NCI-H774 (cell line): ENCODE data around the gene CEP20.
"Not testable (repeated sequence)": the region's sequence is repeated elsewhere in the genome, so short reads cannot be mapped to it uniquely, and the experiment has no call there.

Source experiments
- DNase-seq: peaks from one replicate; lab custom pipeline; 2025; lab: John Stamatoyannopoulos, UW

Gene CEP20

DNA sequence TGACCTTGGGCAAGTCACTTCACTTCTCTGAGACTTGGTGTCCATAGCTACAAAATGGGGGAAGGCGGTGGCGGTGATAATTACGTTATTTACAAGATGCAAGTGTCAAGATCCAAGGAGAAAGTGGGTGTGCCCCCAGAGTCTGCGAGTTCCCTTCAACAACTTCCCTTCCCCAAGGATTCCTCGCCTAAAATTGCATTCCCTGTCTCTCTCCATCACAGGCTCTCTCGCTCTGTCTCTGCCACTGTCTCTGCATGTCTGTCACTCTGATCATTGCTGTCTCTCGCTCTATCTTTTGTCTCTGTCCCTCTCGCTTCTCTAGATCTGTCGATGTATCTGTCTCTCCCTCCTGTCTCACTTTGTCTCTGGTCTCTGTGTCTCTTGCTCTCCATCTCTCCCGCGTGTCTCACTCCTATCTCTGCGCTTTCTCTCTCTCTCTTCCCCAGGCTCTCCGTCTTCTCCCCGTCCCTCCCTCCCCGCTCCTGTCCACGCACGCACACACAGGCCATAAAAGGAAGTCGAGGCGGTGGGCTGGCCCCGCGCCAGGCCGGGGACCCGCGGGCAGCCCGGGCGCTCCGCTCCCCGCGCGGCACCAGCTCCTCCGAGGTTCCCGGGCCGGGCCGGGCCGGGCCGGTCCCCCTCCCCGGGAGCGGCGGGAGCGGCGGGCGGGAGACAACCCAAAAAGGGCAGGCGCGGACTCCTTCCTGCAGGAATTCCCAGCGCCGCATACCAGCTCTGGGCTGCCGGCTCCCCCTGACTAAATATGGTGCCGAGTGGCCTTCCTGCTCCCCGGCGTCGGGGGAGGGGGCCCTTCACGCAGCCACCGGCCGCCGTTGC lies 30.5 kb downstream of the CEP20 start:
- DNase-seq, result no peak

DNA sequence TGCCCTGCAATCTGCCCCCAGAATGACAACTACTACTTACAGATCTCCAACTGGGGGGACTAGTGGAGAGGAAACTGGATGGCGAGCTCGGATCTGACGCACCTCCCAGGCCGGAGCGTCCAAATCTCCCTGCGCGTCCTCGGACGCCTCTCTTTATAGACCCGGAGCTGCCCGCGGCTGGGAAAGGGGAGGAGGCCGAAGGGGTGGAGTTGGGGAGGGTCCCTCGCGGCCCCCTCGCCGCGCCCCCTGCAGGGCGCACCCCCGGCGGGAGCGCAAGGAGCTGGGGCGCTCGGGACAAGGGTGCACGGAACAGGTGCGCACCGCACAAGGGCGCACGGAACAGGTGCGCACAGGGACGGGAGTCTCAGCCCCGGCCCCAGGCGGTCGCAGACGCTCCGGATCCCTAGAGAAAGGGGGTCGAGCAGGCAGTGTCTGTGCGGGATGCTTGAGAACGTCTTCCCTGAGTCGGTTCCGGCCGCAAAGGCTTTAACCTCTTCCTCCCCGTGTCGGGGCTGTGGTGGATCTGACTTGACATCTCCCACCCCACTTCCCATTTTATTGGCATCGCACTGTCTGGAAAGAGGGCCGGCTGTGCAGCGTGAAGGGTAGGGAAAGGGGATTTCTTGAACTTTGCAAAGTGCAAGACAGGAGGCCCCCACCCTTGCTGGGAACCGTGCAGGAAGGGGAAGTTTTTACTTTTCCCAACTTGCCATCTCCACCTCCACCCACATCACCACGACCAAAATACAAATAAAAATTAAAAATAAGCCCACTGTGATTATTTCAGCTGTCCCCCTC lies 31.3 kb downstream of the CEP20 start, which contains the start of gene MYH11:
Gene MYH11 (minus strand): TSS at position 128 of the 798 bp plus-strand sequence. CDS start 18,776 bp downstream, outside the sequence.
- no peak for DNase-seq

DNA sequence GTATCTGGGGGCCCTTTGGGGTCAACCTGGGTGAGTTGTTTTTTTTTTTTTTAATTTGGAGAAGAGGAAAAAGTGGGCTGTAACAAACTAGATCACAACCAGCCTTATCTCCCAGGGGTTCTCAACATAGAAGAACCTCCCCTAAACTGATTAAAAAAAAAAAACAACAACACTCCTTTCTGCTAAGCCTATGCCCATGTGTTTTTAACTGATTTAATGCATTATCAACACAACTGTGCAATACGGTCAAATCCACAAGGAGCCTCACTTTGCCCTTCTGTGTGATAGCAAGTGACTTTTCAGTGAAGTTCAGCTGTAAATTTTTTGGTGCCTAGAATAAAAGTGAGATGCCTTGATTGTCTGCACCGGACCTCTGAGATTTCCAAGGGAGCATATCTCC lies 32.2 kb downstream of the CEP20 start:
- DNase-seq, result no peak

DNA sequence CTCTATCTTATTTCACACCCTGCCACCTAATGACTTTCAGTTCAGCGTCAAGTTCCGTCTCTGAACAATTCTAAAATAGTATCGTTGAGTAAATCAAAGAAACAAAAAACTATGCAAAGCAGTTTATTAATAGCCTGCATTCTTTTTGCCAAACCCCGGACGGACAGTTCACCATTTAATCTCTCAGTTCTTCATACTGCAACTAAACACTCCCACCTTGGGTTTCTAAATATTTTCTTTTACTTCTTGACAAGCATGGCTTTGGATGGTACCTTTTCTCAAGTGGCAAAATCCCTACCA lies 32.7 kb downstream of the CEP20 start:
- DNase-seq, result no peak

DNA sequence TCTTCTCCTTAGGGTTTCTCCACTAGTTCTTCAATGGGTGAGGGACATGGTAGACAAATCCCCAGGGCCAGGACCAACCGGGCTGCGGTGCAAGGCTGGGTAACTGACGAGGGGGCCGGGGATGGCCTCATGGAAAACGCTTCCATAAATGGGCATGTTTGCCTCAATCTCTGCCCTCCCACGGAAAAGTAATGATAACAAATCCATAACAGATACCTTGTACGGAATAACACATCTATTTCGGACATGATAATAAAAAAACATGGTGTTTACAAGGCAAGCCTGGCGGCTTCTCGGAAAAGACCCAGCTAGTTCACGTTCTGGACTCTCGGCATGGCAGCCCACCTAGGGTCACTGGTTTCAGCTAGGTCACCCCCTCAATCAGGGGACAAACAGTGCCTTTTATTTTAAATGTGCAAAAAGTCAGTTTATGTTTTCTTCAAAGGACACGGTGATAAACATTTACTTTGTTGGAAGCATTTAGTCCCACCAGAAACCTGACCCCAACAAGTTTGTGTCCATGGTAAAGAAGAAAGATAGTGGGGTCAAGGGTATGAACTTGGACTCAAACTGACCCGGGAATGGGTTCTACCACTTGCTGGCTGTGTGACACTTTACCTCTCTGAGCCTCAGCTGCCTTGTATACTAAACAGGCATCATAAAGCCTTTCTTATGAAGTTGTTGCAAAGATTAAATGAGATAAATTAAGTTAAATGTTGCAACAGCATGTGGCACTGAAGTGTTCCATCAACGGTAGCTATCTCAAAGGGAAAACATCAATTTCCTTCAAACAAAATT lies 33.3 kb downstream of the CEP20 start:
- DNase-seq, result no peak

DNA sequence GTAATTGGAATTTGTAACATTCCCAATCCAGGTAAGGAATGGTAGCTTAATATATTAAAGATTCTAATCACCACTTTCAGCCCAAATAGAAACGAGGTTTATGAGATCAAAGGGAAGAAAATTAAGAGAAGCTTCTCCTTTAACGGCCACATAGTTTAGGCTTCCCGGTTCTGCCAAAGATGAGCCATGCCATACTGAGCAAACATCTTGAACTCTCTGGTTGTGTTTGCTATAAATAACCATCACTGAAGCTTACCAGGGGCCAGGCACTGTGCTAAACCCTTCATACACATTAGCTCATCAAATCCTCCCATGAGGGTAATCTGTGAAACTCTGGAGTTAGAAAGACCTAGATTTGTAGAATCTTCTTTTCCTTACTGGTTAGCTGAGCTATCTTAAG lies 34.3 kb downstream of the CEP20 start:
- DNase-seq, result no peak

DNA sequence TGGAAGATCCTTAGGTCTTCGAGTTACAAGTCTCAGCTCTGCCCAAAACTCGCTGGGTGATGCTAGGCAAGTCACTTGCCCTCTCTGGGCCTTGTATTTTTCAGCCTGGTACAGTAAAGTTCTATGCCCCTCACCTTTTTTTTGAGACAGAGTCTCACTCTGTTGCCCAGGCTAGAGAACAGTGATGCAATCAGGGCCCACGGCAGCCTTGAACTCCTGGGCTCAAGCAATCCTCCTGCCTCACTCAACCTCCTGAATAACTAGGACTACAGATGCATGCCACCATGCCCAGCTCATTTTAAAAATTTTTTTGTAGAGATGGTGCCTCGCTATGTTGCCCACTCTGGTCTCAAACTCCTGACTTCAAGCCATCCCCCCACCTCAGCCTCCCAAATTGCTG lies 35.4 kb downstream of the CEP20 start:
- DNase-seq, result no peak

DNA sequence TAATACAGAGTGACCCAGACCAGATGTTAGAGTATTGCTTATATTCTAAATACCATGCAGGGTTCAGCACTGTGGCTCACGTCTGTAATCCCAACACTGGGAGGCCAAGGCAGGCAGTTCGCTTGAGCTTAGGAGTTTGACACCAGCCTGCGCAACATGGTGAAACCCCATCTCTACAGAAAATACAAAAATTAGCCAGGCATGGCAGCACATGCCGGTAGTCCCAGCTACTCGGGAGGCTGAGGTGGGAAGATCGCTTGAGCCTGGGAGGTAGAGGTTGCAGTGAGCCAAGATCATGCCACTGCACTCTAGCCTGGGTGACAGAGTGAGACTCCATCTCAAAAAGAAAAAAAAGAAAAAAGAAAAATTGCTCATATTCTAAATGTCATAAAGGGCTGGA lies 37.8 kb downstream of the CEP20 start:
- DNase-seq, result not testable (repeated sequence)

DNA sequence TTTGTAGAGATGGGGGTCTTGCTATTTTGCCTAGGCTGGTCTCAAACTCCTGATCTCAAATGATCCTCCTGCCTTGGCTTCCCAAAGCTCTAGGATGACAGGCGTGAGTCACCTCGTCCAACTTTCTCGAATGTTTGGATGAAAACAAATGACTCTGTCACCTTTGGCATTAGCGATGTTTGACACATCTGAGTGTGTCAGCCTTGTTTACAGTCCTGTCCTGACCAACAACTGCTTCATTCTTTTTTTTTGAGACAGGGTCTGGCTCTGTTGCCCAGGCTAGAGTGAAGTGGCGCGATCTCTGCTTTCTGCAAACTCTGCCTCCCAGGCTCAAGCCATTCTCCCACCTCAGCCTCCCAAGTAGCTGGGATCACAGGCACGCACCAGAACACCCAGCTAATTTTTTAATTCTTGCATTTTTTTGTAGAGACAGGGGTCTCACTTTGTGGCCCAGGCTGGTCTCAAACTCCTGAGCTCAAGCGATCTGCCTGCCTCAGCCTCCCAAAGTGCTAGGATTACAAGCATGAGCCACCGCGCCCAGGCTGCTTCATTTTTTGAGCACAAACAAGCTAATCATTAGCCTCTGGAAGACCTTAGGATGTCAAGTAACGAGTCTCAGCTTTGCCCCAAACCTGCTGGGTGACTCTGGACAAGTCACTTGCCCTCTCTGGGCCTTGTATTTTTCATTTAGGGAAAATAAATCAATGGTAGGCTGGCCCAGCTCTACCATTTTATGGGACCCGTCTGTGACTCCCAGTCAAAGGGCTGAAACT lies 39.0 kb downstream of the CEP20 start:
- DNase-seq, result no peak

DNA sequence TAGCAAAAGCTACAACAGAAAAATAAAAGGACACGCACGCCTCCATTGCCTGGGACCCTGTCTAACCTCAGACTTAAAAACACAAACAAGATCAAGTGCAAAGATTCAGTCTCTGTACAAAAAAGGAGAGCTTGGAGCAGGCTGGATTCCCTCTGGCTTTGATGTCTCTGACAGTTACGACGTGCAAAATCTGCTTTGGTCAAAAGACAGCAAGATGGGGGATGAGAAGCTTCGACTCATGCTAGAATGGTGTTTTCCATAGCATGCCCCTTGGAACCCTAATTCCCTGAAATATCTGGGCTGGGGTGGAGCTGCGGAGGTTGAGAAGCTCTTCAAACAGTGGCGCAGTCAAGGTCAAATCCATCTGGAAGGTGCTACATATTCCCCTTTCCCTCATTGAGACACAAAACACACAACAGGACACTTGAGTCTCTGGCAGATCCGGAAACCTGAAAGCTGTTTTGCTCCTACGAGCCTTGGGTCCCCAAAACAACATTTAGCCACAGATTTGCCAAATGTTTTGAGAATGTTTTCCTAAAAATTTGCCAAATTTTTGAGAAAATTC lies 40.7 kb downstream of the CEP20 start:
- DNase-seq, result no peak

DNA sequence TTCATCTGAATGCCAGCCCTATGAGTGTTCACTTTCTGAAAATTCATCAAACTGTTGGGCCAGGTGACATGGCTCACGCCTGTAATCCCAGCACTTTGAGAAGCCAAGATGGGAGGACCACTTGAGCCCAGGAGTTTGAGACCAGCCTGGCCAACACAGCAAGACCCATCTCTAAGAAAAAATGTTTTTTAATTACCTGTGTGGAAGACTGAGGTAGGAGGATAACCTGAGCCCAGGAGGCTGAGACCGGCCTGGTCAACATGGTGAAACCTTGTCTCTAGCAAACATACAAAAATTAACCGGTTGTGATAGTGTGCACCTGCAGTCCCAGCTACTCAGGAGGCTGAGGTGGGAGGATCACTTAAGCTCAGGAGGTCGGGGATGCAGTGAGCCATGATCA lies 41.9 kb downstream of the CEP20 start:
- no peak for DNase-seq

DNA sequence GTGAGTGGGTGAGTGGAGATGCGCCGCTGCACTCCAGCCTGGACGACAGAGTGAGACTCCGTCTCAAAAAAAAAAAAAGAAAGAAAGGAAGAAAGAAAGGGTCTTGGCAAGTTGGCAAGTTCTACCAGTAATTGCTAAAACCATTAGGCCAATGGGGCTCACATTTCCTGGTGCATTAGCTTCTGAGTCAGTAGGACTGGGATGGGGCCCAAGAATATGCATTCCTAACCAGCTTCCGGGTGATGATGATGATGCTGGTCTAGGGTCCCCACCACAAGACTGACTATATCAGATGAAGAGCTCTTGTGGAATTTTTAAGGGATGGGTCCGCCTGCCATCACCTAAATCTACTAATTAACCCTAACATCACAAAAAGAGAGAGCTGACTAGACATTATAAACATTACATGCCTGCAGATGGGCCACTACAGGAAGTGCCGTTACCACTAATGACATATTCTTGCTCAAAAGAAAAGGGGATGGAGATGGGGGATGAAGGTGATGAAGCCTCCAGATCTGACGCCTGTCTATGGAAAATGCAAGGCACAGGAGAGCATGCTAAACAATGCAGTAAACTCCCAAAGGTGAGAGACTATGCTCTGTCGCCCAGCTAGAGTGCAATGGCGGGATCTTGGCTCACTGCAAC lies 44.6 kb downstream of the CEP20 start:
- no peak for DNase-seq

DNA sequence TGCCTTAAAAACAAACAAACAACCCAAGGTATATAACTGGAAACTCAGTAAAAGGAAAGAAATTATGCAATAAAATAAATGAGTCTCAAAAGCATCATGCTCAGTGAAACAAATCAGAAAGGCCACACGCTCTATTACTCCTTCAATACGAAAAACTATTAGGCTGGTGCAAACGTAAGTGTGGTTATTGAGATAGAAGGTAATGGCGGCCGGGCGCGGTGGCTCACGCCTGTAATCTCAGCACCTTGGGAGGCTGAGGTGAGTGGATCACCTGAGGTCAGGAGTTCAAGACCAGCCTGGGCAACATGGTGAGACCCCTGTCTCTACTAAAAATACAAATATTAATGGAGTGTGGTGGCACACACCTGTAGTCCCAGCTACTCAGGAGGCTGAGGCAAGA lies 49.2 kb downstream of the CEP20 start:
- not testable (repeated sequence) for DNase-seq

DNA sequence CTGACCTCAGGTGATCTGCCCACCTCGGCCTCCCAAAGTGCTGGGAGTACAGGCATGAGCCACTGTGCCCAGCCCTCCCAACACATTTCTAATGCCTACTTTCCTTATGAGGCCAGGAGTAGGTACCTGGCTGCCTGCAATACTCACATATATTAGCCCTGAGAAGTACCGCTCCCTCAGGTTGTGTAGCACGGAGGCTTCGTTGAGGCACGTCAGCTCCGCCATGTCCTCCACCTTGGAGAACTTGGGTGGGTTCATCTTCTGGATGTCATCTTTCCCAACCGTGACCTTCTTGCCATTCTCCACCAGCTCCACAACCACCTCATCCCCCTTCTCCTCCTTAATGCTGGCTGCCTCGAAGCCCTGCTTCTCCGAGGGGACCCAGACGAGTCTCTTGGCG lies 50.6 kb downstream of the CEP20 start:
- no peak for DNase-seq

DNA sequence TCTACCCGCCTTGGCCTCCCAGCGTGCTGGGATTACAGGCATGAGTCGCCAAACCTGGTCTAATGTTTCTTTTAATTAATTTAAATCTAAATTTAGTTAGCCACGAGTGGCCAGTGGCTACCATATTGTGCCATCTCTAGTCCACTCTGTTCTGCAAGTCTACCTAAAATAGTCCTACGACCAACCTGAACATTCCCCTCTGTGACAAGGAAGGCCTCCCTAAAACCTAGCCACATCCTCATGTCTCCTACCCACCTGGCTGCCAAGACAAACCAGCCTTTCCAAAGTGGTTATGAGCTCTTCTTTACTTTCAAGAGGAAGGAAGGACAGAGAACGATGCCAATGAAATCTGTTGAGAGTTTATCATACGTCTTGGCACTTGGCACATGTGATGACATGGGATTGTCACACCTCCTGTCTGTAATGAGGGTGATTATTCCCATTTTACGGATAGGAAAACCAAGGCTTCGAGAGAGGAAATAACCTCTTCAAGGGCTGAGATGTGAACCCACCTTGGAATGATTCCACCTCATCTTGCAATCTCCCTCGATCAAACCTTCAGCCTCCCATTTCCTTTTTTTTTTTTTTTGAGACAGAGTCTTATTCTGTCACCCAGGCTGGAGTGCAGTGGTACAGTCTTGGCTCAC lies 51.3 kb downstream of the CEP20 start:
- no peak for DNase-seq

DNA sequence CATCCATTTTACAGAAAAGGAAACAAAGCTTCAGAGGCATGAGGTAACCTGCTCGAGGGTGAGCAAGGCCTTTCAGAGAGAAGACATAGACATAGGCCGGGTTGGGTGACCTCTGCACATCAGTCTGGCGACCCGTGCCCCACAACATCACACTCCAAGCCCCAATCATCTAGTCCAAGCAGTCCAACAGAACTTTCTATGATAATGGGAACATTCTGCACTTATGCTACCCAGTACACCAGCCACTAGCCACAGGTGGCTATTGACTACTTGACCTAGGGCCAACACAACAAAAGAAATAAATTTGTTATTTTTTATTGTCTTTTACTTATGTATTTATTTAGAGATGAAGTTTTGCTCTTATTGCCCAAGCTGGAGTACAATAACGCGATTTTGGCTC lies 52.3 kb downstream of the CEP20 start:
- DNase-seq, result no peak

DNA sequence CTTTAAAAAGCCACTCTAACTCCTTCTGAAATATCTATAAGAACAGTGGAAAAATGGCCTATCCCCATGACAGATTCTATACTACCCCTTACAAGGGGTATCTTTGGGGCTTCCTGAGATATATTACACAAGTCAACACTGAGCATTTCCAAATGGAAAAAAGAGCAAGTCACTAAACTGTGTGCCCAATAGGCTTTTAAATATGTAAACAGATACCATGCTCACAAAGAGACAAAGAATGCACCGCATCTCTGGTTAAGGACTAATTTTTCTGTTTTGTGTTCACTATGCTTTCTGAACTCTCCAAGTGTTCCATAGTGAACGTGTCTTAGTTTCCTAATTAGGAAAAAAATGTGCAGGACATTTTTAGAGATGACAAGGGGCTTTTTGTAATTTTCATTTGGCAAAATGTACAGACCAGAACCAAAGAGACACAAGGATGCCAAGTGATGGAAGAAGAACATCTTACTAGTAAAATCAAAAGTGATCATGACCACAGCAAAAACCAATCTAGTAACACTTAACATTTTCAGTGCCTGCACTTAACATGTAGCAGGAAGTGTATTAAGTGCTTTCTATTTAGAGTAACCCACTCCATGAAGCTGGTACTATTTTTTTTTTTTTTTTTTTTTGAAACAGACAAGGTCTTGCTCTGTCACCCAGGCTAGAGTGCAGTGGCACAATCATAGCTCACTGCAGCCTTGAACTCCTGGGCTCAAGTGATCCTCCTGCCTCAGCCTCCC lies 53.1 kb downstream of the CEP20 start:
- no peak for DNase-seq

DNA sequence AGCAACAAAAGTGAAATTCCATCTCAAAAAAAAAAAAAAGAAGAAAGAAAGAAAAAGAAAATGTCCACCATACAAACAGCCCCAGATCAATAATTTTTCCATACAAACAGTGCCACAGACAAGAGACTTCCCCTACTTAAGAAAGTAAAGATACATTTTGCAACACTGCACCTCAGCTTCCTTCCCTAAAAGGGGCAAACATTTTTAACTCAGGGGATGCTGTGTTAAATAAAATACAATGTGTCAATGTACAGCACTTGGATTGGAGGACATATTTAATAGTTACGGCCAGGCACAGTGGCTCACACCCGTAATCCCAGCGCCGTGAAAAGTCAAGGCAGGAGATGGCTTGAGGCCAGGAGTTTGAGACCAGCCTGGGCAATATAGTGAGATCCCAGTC lies 53.9 kb downstream of the CEP20 start:
- DNase-seq, result no peak

DNA sequence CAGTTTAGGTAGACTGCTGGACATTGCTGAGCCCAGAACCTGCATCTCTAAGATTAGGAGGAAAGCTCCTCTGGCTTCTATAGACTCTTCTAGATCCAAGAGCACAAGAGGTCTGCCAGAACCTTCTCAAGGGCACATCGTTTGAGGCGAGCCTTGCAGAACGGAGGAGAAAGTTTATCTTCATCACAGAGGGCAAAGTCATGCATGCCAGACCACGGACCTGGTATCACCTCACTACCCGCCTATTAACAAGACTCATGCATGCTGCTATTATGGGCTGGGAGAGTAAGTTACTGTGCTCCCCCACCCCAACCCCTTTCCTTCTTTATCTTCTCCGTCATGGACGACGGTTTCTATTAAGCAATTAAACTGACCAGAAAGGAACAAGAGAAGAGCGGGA lies 54.9 kb downstream of the CEP20 start:
- no peak for DNase-seq

DNA sequence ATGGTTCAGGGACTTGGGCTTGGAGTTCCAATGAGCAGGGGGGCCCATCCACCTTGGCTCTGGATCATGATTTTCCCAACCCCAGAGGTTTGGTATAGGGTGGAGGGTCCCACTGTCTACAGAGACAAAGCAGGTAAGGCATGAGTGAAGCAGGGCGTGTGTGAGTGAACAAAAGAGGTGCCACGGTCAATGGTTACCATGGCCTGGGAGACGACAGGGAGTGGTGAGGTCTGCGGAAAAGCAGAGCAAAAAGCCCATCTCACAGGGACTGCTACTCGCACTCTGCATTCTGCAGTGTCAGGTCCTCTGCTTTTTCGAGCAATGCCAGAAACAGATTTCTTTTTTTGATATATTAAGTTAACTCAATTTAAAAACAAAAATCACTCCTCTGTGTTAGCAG lies 56.2 kb downstream of the CEP20 start:
- no peak for DNase-seq
